HUES64 (cell line): ENCODE data around the gene KDELR1.

Experiments used
- H3K27ac ChIP-seq: 2 replicates; pipeline ENCODE4 v1.7.0; 2013; ENCODE audit warnings: low read depth, low read length, inconsistent platforms
- H3K27me3 ChIP-seq: 2 replicates; pipeline ENCODE4 v1.6.1; 2013; ENCODE audit warnings: mild to moderate bottlenecking, low read length; ENCODE audit not compliant: insufficient read depth
- H3K36me3 ChIP-seq: 2 replicates; pipeline ENCODE4 v1.6.1; 2013; ENCODE audit warnings: mild to moderate bottlenecking, low read length; ENCODE audit not compliant: insufficient read depth
- H3K4me1 ChIP-seq: 2 replicates; pipeline ENCODE4 v1.6.1; 2013; ENCODE audit warnings: mild to moderate bottlenecking, low read length, moderate library complexity; ENCODE audit not compliant: insufficient read depth
- H3K4me3 ChIP-seq: 2 replicates; pipeline ENCODE4 v1.5.1; 2013; ENCODE audit warnings: mild to moderate bottlenecking, low read length, moderate library complexity
- H3K9ac ChIP-seq: 2 replicates; pipeline ENCODE4 v1.6.1; 2013; ENCODE audit warnings: mild to moderate bottlenecking, low read depth, low read length
- H3K9me3 ChIP-seq: 2 replicates; pipeline ENCODE4 v1.6.1; 2013; ENCODE audit warnings: low read depth, low read length; ENCODE audit not compliant: insufficient read depth
- WGBS: fragments of 150-250, 120-280 bp; methylation state at CpG from one replicate; pipeline ENCODE4 v1.1.7; 2013; ENCODE audit warnings: missing lambda C conversion rate; 5-methylcytosine and 5-hydroxymethylcytosine counted together

Gene KDELR1

GRCh38 chr19:48338802-48339503 is 52.4 kb downstream of the KDELR1 start:
- Histone ChIP-seq H3K9ac (no peak overlapping the region), H3K27ac (no peak overlapping the region)

GRCh38 chr19:48338253-48338755 is 53.0 kb downstream of the KDELR1 start:
- H3K27ac ChIP-seq = no peak overlapping the region
- no peak overlapping the region for H3K4me3 ChIP-seq
- H3K9ac ChIP-seq = no peak overlapping the region; the same call in 1 of the 2 replicates
- H3K27me3 ChIP-seq = 0 out of 2 replicates have a peak, but pooled peaks cover 3% of the 10 kb centered on the region
- H3K9me3 ChIP-seq = no peaks in the 10 kb centered on the region
- 86% methylated on average over 14 of the region's 14 CpGs for WGBS
- H3K4me1 ChIP-seq = peaks cover 3% of the 10 kb centered on the region; the same call in 1 of the 2 replicates
- no peaks in the 10 kb centered on the region for H3K36me3 ChIP-seq

More at GRCh38 chr19:48338802-48339503, 52.4 kb downstream of the KDELR1 start:
- no peak overlapping the region for H3K4me3 ChIP-seq
- H3K36me3 ChIP-seq = no peaks in the 10 kb centered on the region
- H3K4me1 ChIP-seq = no peaks in the 10 kb centered on the region
- no peaks in the 10 kb centered on the region for H3K9me3 ChIP-seq
- WGBS = 91% methylated on average over 14 of the region's 14 CpGs
- 0 out of 2 replicates have a peak, but pooled peaks cover 3% of the 10 kb centered on the region for H3K27me3 ChIP-seq

- H3K36me3 ChIP-seq = no peaks in the 10 kb centered on the region
- peak overlapping the region; percentile 55; the same call in 1 of the 2 replicates for H3K9ac ChIP-seq
- H3K27me3 ChIP-seq = 0 out of 2 replicates have a peak, but pooled peaks cover 3% of the 10 kb centered on the region
- H3K27ac ChIP-seq = peak overlapping the region; percentile 64; the same call in 1 of the 2 replicates
- peaks cover 14% of the 10 kb centered on the region for H3K4me1 ChIP-seq
- 7% methylated on average over 54 of the region's 54 CpGs for WGBS
- H3K4me3 ChIP-seq = peak overlapping the region; percentile 52
- H3K9me3 ChIP-seq = no peaks in the 10 kb centered on the region
These were observed 57.6 kb downstream of the KDELR1 start for GRCh38 chr19:48333467-48334384.

GRCh38 chr19:48332662-48333466 is 58.5 kb downstream of the KDELR1 start:
- peaks cover 14% of the 10 kb centered on the region for H3K4me1 ChIP-seq
- H3K27me3 ChIP-seq = 0 out of 2 replicates have a peak, but pooled peaks cover 3% of the 10 kb centered on the region
- H3K4me3 ChIP-seq = peak overlapping the region; percentile 52
- H3K36me3 ChIP-seq = no peaks in the 10 kb centered on the region
- WGBS = 8% methylated on average over 25 of the region's 25 CpGs
- no peak overlapping the region; the same call in 1 of the 2 replicates for H3K27ac ChIP-seq
- H3K9me3 ChIP-seq = no peaks in the 10 kb centered on the region
- no peak overlapping the region for H3K9ac ChIP-seq
